ENCODE measurements around the gene BHLHE40.

GRCh38 chr3:5011555-5012256 is 32.5 kb downstream of the BHLHE40 start:
- no peak for TF ChIP-seq CTCF (IDR thresholded peaks at IDR 0.05; ENCODE audit: borderline replicate concordance, extremely low read depth, low read length, poor library complexity, severe bottlenecking)
- no peak for TF ChIP-seq EZH2 (IDR thresholded peaks at IDR 0.05; ENCODE audit: borderline replicate concordance, low read depth, low read length, severe bottlenecking)

Data from DND-41 (cell line).